Measurements from ENCODE around the gene NF1.

DNA sequence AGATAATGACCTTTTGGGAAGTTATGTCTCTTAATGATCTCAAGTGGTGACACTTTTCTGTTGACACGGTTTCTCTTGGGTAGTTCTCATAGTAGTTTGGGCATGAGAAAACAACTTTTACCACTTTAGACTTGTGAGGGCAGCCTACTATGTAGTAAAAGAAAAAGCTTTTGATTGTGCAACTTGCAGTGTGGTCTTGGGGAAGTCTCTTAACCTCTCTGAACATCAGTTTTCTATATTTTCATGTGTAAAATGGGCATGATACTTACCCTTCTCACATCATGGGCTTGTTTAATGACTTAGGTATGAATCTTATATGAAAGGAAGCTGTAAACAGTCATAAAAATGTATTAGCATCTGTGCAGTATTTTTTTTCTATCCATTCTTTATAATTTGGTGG lies 11.2 kb downstream of the NF1 start:
- TF ChIP-seq, protein P1, sequence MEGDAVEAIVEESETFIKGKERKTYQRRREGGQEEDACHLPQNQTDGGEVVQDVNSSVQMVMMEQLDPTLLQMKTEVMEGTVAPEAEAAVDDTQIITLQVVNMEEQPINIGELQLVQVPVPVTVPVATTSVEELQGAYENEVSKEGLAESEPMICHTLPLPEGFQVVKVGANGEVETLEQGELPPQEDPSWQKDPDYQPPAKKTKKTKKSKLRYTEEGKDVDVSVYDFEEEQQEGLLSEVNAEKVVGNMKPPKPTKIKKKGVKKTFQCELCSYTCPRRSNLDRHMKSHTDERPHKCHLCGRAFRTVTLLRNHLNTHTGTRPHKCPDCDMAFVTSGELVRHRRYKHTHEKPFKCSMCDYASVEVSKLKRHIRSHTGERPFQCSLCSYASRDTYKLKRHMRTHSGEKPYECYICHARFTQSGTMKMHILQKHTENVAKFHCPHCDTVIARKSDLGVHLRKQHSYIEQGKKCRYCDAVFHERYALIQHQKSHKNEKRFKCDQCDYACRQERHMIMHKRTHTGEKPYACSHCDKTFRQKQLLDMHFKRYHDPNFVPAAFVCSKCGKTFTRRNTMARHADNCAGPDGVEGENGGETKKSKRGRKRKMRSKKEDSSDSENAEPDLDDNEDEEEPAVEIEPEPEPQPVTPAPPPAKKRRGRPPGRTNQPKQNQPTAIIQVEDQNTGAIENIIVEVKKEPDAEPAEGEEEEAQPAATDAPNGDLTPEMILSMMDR (IDR thresholded peaks at IDR 0.05; ENCODE audit: low read depth, low read length), result no peak
- TF ChIP-seq MAX (IDR thresholded peaks at IDR 0.05; ENCODE audit: low read depth, low read length), result no peak
- TF ChIP-seq POLR2A (IDR thresholded peaks at IDR 0.05; ENCODE audit: extremely low read depth, insufficient read length), result no peak

Data from NB4 (cell line).